ENCODE measurements around the gene DOCK2. TPM values are rescaled to one million over a fixed set of nuclear protein-coding genes. Genes with fewer than 3 reads are reported as not detected.

Gene DOCK2
- total RNA-seq, 2 experiments from 2014 or later = 189 to 198 TPM

- Mint-ChIP-seq H3K4me1 (peaks cover 49% of the 10 kb centered on the region), H3K36me3 (ENCODE audit: low read depth) (peaks cover 43% of the 10 kb centered on the region), H3K9me3 (ENCODE audit: low read depth) (peaks cover 14% of the 10 kb centered on the region), H3K27me3 (no peaks in the 10 kb centered on the region), H3K27ac (peak overlapping the region; percentile 94), H3K4me3 (peak overlapping the region; percentile 89)
- ChIA-PET POLR2A (interaction anchor here (0.6 to 1.4 kb wide), 5 partner anchors 9 to 168 kb away, joined by 3 to 14 read pairs (median 7); partner anchors contain the start of gene SPDL1), CTCF (interaction anchor here (0.6 to 1.4 kb wide), 5 partner anchors 9 to 168 kb away, joined by 3 to 5 read pairs (median 3); no protein-coding TSS in a partner anchor)
- DNase-seq (peak; percentile 90), ATAC-seq (peak; percentile 90)
- intact Hi-C loops (cut with DNase I, micrococcal nuclease) = loop anchor here (1.0 to 5.0 kb wide), 6 partner anchors 12 to 800 kb away; partner anchors contain the start of gene SPDL1 (in 2 of the 2)
Observed at GRCh38 chr5:169637549-169638121, 560 bp downstream of the DOCK2 start.

- no peak overlapping the region for H3K4me3 Mint-ChIP-seq
- peaks cover 76% of the 10 kb centered on the region for H3K4me1 Mint-ChIP-seq
- DNase-seq (no peak), ATAC-seq (no peak)
- CTCF ChIA-PET = interaction anchor here (1.1 to 1.5 kb wide), 2 partner anchors 8 to 15 kb away, joined by 3 read pairs; no protein-coding TSS in a partner anchor
- H3K27me3 Mint-ChIP-seq = no peaks in the 10 kb centered on the region
- H3K36me3 Mint-ChIP-seq (ENCODE audit: low read depth) = peaks cover 53% of the 10 kb centered on the region
- POLR2A ChIA-PET = no interaction called here
- H3K9me3 Mint-ChIP-seq (ENCODE audit: low read depth) = peaks cover 11% of the 10 kb centered on the region
- H3K27ac Mint-ChIP-seq = no peak overlapping the region
- intact Hi-C loops (cut with DNase I, micrococcal nuclease) = no loop called here
Observed at GRCh38 chr5:169641253-169641652, 4.2 kb downstream of the DOCK2 start.

GRCh38 chr5:169646856-169647255 is 9.8 kb downstream of the DOCK2 start:
- H3K9me3 Mint-ChIP-seq (ENCODE audit: low read depth) = no peaks in the 10 kb centered on the region
- intact Hi-C loops (cut with DNase I, micrococcal nuclease) = loop anchor here in 1 of 2 experiments (2.0 kb wide), 1 partner anchor 14 kb away; no protein-coding TSS in a partner anchor
- ATAC-seq = no peak
- no peaks in the 10 kb centered on the region for H3K27me3 Mint-ChIP-seq
- H3K27ac Mint-ChIP-seq = peak overlapping the region; percentile 56
- H3K36me3 Mint-ChIP-seq (ENCODE audit: low read depth) = peaks cover 49% of the 10 kb centered on the region
- DNase-seq = no peak
- peaks cover 90% of the 10 kb centered on the region for H3K4me1 Mint-ChIP-seq
- ChIA-PET POLR2A (interaction anchor here (1.3 kb wide), 1 partner anchor 9 kb away, joined by 7 read pairs; no protein-coding TSS in a partner anchor), CTCF (interaction anchor here (1.1 kb wide), 1 partner anchor 9 kb away, joined by 3 read pairs; the partner anchor contains the start of gene DOCK2)
- H3K4me3 Mint-ChIP-seq = no peak overlapping the region

GRCh38 chr5:169647566-169647965 is 10.5 kb downstream of the DOCK2 start:
- peaks cover 92% of the 10 kb centered on the region for H3K4me1 Mint-ChIP-seq
- CTCF ChIA-PET = interaction anchor here (0.7 to 1.1 kb wide), 2 partner anchors 10 to 1171 kb away, joined by 3 to 4 read pairs; partner anchors contain the start of gene DOCK2
- POLR2A ChIA-PET = interaction anchor here (0.6 to 1.3 kb wide), 2 partner anchors 10 to 1073 kb away, joined by 4 to 7 read pairs; no protein-coding TSS in a partner anchor
- DNase-seq (no peak), ATAC-seq (no peak)
- no peaks in the 10 kb centered on the region for H3K27me3 Mint-ChIP-seq
- H3K4me3 Mint-ChIP-seq = no peak overlapping the region
- peaks cover 46% of the 10 kb centered on the region for H3K36me3 Mint-ChIP-seq (ENCODE audit: low read depth)
- H3K9me3 Mint-ChIP-seq (ENCODE audit: low read depth) = no peaks in the 10 kb centered on the region
- intact Hi-C loops (cut with DNase I, micrococcal nuclease) = loop anchor here in 1 of 2 experiments (2.0 kb wide), 1 partner anchor 13 kb away; no protein-coding TSS in a partner anchor
- peak overlapping the region; percentile 97 for H3K27ac Mint-ChIP-seq

- H3K27me3 Mint-ChIP-seq = no peaks in the 10 kb centered on the region
- CTCF ChIA-PET = interaction anchor here (1.3 to 1.6 kb wide), 2 partner anchors 8 to 65 kb away, joined by 3 read pairs; partner anchors contain the start of gene SPDL1
- POLR2A ChIA-PET = interaction anchor here (0.5 to 1.2 kb wide), 2 partner anchors 11 to 12 kb away, joined by 3 to 4 read pairs; partner anchors contain the start of gene DOCK2
- intact Hi-C loops (cut with DNase I, micrococcal nuclease) = loop anchor here (1.0 to 2.0 kb wide), 4 partner anchors 11 to 54 kb away; partner anchors contain the start of gene DOCK2 (in 1 of the 2)
- peaks cover 49% of the 10 kb centered on the region for H3K36me3 Mint-ChIP-seq (ENCODE audit: low read depth)
- ATAC-seq (no peak), DNase-seq (no peak)
- no peaks in the 10 kb centered on the region for H3K9me3 Mint-ChIP-seq (ENCODE audit: low read depth)
- peaks cover 95% of the 10 kb centered on the region for H3K4me1 Mint-ChIP-seq
- peak overlapping the region; percentile 97 for H3K27ac Mint-ChIP-seq
- H3K4me3 Mint-ChIP-seq = peak overlapping the region; percentile 9
Observed at GRCh38 chr5:169648725-169649310, 11.7 kb downstream of the DOCK2 start.

- Mint-ChIP-seq H3K9me3 (ENCODE audit: low read depth) (no peaks in the 10 kb centered on the region), H3K36me3 (ENCODE audit: low read depth) (peaks cover 48% of the 10 kb centered on the region), H3K4me3 (peak overlapping the region; percentile 5), H3K4me1 (peaks cover 95% of the 10 kb centered on the region), H3K27ac (peak overlapping the region; percentile 97), H3K27me3 (no peaks in the 10 kb centered on the region)
- intact Hi-C loops (cut with DNase I, micrococcal nuclease) = loop anchor here (1.0 to 2.0 kb wide), 4 partner anchors 11 to 54 kb away; partner anchors contain the start of gene DOCK2 (in 1 of the 2)
- CTCF ChIA-PET = interaction anchor here (1.2 to 1.6 kb wide), 3 partner anchors 9 to 66 kb away, joined by 3 read pairs; partner anchors contain the start of gene SPDL1
- DNase-seq (peak; percentile 57), ATAC-seq (peak; percentile 82)
- POLR2A ChIA-PET = interaction anchor here (0.5 to 1.2 kb wide), 2 partner anchors 12 to 13 kb away, joined by 3 to 4 read pairs; partner anchors contain the start of gene DOCK2
Observed at GRCh38 chr5:169649486-169649885, 12.4 kb downstream of the DOCK2 start.

- Mint-ChIP-seq H3K27me3 (no peaks in the 10 kb centered on the region), H3K9me3 (ENCODE audit: low read depth) (no peaks in the 10 kb centered on the region), H3K36me3 (ENCODE audit: low read depth) (peaks cover 56% of the 10 kb centered on the region), H3K4me3 (peak overlapping the region; percentile 56), H3K4me1 (peaks cover 98% of the 10 kb centered on the region), H3K27ac (peak overlapping the region; percentile 97)
- DNase-seq (peak; percentile 39), ATAC-seq (peak; percentile 72)
- intact Hi-C loops (cut with DNase I, micrococcal nuclease) = loop anchor here (5.0 to 10.0 kb wide), 4 partner anchors 69 to 924 kb away; partner anchors contain the start of gene SPDL1 (in 2 of the 2)
- CTCF ChIA-PET = interaction anchor here (0.7 to 1.6 kb wide), 4 partner anchors 8 to 52 kb away, joined by 3 to 5 read pairs (median 3); no protein-coding TSS in a partner anchor
- POLR2A ChIA-PET = no interaction called here
Observed at GRCh38 chr5:169650701-169651331, 13.7 kb downstream of the DOCK2 start.

GRCh38 chr5:169651526-169651925 is 14.5 kb downstream of the DOCK2 start:
- CTCF ChIA-PET = interaction anchor here (1.6 kb wide), 1 partner anchor 12 kb away, joined by 5 read pairs; no protein-coding TSS in a partner anchor
- peaks cover 98% of the 10 kb centered on the region for H3K4me1 Mint-ChIP-seq

GRCh38 chr5:169652057-169652456 is 15.0 kb downstream of the DOCK2 start:
- no peaks in the 10 kb centered on the region for H3K27me3 Mint-ChIP-seq
- peaks cover 60% of the 10 kb centered on the region for H3K36me3 Mint-ChIP-seq (ENCODE audit: low read depth)
- H3K4me1 Mint-ChIP-seq = peaks cover 98% of the 10 kb centered on the region
- no peaks in the 10 kb centered on the region for H3K9me3 Mint-ChIP-seq (ENCODE audit: low read depth)
- ATAC-seq (no peak), DNase-seq (no peak)
- ChIA-PET POLR2A (no interaction called here), CTCF (interaction anchor here (0.5 to 1.6 kb wide), 2 partner anchors 12 to 28 kb away, joined by 4 to 5 read pairs; no protein-coding TSS in a partner anchor)
- H3K27ac Mint-ChIP-seq = peak overlapping the region; percentile 97
- intact Hi-C loops (cut with DNase I, micrococcal nuclease) = loop anchor here (5.0 to 10.0 kb wide), 4 partner anchors 70 to 923 kb away; partner anchors contain the start of gene SPDL1 (in 2 of the 2)
- no peak overlapping the region for H3K4me3 Mint-ChIP-seq

More at GRCh38 chr5:169651526-169651925, 14.5 kb downstream of the DOCK2 start:
- peak overlapping the region; percentile 97 for H3K27ac Mint-ChIP-seq
- DNase-seq (no peak), ATAC-seq (no peak)
- intact Hi-C loops (cut with DNase I, micrococcal nuclease) = loop anchor here (5.0 to 10.0 kb wide), 4 partner anchors 69 to 923 kb away; partner anchors contain the start of gene SPDL1 (in 2 of the 2)
- H3K4me3 Mint-ChIP-seq = peak overlapping the region; percentile 54
- peaks cover 59% of the 10 kb centered on the region for H3K36me3 Mint-ChIP-seq (ENCODE audit: low read depth)
- POLR2A ChIA-PET = no interaction called here
- H3K9me3 Mint-ChIP-seq (ENCODE audit: low read depth) = no peaks in the 10 kb centered on the region
- no peaks in the 10 kb centered on the region for H3K27me3 Mint-ChIP-seq

- no peak for DNase-seq
- no peak for ATAC-seq
- Mint-ChIP-seq H3K4me3 (no peak overlapping the region), H3K4me1 (peaks cover 95% of the 10 kb centered on the region), H3K9me3 (ENCODE audit: low read depth) (no peaks in the 10 kb centered on the region), H3K27me3 (no peaks in the 10 kb centered on the region), H3K36me3 (ENCODE audit: low read depth) (peaks cover 58% of the 10 kb centered on the region), H3K27ac (peak overlapping the region; percentile 7)
- ChIA-PET POLR2A (interaction anchor here (0.6 kb wide), 1 partner anchor 250 kb away, joined by 3 read pairs; no protein-coding TSS in a partner anchor), CTCF (no interaction called here)
- intact Hi-C loops (cut with DNase I, micrococcal nuclease) = loop anchor here (5.0 to 10.0 kb wide), 4 partner anchors 71 to 922 kb away; partner anchors contain the start of gene SPDL1 (in 2 of the 2)
Observed at GRCh38 chr5:169653091-169653490, 16.0 kb downstream of the DOCK2 start.

Data from activated CD4-positive, alpha-beta T cell treated with anti-CD3 and anti-CD28 coated beads for 36 hours (primary cell).